ENCODE results near the gene FAM171A2.
"Not testable (repeated sequence)": the region's sequence is repeated elsewhere in the genome, so short reads cannot be mapped to it uniquely, and the experiment has no call there.

FAM171A2 gene

DNA sequence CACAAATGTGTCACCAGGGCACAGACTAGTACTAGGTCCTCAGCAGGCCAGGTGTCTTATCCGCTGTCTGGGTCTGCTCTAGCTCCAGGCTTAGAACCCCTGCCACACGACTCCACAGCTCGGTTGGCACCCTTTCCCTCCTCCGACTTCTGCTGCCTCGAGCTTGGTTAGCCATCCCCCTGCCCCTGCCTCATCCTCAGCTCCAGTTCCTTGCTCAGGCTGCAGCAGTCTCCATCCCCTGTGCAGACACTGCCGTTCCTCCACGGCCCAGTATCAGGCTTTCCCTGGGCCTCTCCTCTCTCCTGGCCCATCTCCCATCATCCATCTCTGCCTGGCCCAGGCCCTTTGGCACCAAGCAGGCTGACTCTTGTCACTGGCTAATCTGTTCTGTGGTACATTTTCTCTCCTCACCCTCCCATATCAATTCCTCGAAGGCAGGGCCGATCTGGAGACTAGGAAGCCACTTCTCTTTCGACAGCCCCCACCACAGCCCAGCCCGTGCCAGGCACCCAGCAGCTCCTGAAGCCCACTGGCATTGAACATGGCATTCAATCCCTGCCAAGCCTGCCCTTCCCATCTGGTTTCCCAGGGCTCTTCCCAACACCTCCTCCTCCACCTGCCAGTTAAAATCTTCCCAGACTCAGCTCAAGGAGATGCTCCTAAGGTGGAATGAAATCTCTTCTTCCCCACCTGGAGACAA lies 20.0 kb downstream of the FAM171A2 start:
- no peak for DNase-seq

DNA sequence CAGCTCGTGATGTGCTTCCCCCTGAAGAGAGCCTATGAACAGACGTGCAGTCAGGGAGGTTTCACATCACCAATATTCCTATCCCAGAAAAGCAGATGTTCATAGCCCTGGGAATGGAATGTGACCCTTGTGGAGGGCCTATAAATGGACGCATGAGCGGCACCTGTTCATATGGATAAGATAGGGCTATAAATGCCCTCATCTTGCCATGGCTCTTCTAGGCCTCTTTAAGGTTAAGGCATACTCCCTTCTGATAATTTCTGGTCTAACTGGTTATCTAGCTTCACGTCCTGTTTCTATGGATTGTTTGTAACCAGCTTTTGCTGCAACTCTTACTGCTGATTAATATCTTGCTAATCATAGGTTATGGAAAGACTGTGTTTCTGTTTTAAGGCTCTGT lies 23.1 kb downstream of the FAM171A2 start:
- DNase-seq, result not testable (repeated sequence)

DNA sequence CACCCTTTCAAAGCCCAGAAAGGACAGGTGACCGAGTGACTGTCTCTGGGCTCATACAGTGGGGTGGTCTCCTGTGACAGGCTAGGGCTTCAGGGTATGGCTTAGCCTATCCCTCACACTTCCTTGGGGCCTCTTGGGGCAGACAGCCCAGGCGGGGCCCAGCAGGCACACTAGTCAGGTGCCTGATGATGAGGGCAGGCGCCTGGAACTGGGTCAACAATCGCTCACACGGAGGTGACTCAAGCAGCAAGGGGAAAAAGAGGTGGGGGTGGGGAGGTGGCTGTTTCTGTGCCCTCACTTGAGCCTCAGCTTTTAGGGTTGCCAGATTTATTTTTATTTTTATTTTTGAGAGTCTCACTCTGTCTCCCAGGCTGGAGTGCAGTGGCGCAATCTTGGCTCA lies 25.0 kb downstream of the FAM171A2 start:
- DNase-seq, result no peak

DNA sequence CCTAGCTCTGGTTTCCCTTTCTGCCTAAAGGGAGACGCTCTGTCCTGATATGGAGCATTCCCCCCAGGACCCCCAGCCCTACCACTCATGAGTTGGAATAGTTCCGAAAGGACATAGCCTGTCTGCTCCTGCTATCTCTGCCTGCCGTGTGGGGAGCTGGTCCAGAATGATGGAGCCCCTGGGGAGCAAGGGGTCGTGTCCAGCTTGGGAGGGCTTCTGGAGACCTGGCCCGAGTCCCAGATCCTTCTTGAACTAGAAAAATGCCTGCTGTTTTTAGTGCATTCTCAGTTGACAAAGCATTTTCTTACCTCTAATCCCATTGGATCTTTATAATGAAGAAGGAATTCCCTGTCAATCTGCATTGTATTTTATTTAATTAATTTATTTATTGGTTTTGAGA lies 27.7 kb downstream of the FAM171A2 start:
- no peak for DNase-seq

DNA sequence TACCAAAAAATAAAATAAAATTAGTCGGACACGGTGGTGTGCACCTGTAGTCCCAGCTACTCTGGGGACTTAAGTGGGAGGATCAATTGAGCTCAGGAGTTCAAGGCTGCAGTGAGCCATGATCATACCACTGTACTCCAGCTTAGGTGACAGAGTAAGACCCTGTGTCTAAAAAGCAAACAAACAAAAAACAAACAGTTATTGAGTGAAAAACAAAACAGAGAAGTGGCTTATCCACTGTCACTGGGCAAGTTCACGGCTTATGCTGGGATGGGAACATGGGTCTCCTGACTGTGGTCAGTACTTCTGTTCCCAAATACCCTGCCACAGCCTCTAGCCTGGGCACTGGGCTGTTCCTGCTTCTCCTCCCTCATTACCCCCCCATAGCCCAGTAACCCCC lies 28.1 kb downstream of the FAM171A2 start:
- no peak for DNase-seq

DNA sequence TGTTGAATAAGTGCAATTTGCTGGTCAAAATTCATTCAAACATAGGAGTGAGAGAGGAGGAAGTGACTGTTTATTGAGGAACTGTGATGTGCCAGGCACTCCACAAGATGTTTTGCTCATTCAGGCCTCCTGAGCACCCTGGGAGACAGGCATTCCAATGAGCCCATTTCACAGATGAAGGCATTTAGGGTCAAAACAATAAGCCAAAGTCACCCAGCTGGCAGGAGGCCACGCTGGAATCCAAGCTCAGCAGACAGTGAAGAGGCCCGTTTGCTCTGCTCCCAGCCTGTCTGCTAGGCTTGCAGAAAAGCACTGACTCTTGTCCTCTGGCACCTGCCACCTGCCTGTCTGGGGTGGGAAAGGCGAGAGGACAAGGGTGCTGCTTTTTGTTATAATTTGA lies 28.9 kb downstream of the FAM171A2 start:
- no peak for DNase-seq

DNA sequence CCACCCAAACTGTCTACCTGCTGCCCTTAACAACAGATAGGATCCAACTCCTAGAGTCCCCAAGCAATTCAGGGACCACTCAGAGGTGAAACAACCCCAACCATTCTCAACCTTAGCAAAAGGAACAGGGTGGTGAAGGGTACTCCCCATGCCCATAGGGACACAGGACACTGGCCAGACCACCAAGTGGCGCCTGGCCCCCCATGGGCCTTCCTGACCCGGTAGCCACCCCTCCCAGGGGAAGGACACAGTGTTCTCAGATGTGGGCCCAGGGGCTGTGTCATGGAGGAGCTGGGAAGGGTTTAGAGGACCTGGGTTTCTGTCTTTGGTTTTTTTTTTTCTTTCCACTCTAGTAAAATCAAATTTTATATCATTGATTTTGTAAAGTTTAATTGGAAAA lies 29.3 kb downstream of the FAM171A2 start:
- no peak for DNase-seq

DNA sequence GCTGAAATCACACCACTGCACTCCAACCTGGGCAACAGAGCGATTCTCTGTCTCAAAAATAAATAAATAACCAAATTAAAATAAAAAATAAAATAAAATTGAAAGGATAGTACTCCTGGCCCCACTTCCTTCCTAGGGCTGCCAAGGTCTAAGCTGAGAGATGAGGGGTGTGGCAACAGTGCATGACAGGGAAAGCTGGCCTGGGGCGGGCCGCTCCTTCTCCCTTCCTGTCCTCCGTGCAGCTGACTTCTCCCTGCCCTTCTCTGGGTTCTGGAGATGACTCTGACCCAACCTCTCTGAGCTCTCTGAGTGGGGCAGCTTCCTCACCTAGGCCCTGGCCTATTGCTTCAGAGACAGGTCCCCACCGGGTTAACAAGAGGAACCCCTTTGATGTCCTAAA lies 30.3 kb downstream of the FAM171A2 start:
- DNase-seq, result no peak

DNA sequence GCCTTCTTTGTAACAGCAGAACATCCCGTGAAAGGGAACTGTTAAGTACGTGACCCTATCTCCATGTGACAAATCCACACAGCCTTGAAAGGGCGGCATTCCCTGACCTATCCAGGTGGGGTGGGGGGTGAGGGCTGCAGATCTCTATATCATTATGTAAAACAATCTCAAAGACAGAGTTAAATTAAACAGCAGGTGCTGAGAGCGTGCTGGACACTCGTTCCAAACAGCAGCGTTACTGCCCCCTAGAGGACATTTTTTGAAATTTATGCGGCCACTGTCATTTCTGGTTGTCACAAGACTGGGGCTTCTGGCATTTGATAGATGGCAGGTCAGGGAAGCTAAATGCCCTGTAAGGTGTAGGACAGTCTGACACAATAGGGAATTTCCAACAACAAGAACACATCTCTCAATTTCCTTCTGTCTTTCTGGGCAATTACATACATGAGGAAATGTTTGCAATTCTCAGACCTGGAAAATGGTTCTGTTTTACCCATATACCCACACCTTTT lies 32.3 kb downstream of the FAM171A2 start:
- DNase-seq, result peak; percentile 86

DNA sequence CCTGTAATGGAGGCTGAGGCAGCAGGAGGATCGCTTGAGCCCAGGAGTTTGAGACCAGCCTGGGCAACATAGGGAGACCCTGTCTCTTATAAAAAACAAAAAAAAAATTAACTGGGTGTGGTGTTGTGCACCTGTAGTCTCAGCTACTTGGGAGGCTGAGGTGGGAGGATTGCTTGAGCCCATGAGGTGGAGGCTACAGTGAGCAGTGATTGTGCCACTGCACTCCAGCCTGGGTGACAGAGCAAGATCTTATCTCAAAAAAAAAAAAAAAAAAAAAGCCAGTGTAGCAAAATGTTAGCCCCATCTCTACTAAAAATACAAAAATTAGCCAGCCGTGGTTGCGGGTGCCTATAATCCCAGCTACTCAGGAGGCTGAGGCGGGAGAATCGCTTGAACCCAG lies 33.4 kb downstream of the FAM171A2 start:
- not testable (repeated sequence) for DNase-seq

DNA sequence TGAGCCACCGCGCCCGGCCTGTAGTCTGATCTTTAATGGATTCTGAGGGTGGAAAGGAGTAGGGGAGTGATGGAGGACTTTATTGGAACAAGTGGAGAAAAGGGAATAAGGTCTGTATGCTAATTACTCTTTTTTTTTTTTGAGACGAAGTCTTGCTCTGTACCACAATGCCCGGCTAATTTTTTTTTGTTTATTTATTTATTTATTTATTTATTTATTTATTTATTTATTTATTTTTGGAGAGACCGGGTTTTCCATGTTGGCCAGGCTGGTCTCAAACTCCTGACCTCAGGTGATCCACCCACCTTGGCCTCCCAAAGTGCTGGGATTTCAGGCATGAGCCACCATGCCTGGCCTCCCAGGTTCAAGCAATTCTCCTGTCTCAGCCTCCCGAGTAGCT lies 34.1 kb downstream of the FAM171A2 start:
- DNase-seq, result not testable (repeated sequence)

DNA sequence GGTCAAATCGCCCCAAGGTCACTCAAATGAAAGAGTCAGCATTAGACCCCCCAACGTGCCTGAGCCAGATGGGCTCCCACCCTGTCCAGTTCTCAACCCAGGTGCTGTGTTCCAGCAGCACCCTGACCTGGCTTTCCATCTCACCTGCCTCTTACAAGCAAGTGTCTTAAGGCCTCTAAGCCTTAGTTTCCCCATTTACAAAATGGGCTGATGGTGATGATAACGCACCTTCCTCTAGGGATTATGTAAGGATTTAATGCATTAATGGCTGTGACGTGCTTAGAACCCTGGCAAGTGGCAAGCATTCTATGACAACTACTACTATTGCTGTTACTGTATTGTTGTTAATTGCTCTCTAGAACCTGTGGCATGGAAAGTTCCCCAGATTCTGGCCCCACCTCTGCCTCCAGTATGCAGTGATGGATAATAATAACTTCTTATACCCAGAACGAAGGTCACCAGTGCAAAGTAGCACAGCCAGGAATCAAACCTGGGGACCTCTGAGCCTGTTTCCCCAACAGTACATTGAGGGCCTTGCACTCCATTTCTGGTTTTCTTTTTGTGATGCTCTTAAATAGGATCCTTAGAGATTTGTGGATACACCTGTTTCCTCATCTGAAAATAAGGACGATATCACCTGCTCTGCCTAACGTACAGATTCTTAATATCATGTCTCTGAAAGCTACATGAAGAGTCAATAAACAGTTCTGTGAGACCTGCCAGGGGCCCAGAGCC lies 35.8 kb downstream of the FAM171A2 start:
- no peak for DNase-seq

DNA sequence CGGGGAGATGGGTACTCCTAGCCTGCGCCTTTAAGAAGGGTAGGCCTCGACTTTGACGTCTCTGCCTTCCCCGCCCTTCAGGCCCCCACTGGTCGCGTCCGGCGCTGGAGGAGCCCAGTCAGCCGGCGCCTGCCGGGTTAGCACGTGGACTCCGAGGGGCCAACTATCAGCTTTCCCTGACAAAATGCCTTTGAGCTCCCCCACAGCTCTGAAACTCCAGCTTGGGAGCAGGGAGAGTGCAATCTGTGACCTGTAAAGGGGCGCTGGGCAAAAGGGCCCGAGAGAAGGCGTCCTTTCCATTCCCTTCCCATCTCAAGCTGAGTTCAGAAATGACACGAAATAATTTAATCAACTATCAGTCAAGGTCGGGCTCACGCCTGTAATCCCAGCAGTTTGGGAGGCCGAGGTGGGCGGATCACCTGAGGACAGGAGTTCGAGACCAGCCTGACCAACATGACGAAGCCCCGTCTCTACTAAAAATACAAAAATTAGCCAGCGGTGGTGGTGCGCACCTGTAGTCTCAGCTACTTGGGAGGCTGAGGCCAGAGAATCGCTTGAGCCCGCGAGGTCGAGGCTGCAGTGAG lies 36.7 kb downstream of the FAM171A2 start:
- DNase-seq, result peak; percentile 96

DNA sequence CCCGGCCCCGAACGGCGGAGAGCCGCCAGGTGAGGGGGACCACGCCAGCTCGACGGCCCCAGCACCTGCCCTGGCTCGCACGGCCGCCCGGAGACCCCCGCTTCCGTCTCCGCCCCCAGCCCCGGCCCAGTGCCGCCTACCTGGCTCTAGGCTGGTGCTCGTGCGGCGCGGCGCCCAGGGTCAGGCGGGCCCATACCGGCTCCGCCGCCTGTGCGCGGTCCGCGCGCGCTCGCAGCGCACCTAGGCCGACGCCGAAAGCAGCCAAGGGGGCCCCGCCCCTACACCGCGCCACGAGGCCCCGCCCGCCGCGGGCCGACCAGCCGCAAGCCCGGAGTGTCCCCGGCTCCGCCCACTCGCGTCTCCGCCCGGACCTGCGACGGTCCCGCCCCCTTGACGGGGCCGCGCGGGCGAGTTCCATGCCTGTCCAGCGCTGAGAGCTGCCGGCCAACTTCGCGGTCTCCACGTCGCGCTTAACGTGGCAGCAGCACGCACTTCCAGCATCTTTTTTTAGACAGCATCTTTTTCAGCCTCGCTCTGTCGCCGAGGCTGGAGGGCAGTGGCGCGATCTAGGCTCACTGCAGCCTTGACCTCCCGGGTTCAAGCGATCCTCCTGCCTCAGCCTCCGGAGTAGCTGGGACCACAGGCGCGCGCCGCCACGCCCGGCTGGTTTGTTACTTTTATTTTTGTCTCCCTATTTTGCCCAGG lies 38.9 kb downstream of the FAM171A2 start, which contains the start of gene SLC25A39:
Gene SLC25A39 (minus strand): TSS at position 253 of the 705 bp plus-strand sequence. CDS start 1,261 bp downstream, outside the sequence.
- peak; percentile 97 for DNase-seq

DNA sequence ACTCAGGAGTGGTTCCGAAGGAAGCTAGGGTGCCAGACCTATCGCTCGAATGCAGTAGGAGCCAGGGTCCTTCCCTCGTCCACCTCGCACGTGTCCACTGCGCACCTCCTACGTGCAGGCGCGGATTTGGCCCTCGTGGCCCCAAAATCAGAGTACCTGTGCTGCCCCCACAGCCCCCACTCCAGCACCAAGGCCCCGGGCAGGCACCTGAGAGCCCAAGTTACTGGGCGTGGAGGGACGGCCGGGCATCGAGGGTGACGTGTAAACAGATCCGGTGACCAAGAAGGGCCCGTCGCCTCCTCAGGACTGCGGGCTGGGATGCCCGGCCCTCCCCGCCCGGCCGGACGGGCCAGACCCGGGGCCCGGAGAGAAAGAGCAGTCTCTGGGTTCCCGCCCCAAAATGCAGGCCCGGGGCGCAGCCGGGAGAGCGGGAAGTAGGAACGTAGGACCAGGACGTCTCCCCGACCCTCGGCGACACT lies 39.5 kb downstream of the FAM171A2 start:
- no peak for DNase-seq

DNA sequence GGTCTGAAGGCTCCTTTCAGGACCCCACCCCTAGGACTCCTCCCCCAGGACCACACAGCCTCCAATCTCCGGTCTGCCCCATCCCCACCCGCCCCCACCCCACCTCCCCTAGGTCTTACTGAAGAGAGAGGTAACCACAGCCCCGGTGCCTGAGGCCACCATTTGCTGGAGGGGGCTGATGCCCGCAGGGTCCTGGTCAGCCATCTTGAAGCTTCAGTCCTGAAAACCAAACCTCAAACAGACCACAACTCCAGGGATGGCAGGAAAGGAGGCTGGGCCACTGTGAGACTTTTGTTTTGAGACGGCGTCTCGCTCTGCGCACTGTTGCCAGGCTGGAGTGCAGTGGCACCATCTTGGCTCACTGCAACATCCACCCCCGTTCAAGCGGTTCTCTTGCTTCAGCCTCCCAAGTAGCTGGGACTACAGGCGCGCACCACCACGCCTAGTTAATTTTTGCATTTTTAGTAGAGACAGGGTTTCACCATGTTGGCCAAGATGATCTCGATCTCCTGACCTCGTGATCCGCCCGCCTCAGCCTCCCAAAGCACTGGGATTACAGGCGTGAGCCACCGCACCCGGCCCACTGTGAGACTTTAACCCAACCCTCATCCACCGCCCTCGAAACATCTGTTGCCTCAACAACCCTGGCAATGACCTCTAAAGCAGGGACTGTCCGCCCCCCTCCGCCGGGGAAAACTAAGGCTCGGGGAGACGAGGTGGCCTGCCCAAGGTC lies 40.1 kb downstream of the FAM171A2 start:
- no peak for DNase-seq

DNA sequence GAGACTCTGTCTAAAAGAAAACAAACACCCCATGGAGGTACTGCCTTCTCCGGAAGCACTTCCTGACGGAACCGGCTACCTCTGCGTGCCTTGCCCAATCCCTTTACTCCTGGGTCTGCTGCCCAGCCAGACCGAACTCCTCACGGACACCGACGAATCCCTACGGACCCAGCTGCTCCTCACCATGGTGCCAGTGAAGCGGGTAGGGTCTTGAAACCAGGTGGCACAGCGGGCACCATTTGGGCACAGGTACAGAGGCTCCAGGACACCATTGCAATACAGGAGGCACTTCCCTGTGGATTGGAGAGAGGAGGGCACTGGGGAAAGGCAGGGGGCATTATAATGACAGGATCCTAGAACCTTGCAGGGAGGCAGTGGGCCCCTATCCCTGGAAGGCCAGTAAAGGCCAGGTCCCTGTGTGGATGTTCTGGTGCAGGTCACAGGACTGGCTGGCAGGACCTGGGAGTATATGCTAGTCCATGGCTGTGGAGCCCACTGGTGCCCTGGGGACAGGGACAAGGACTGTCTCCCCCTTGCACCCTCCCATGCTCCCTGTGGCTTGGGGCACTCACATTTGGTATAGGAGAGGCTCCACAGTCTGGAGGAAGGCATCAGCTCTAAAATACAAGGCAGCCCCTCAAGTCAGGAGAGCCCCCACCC lies 41.3 kb downstream of the FAM171A2 start:
- DNase-seq, result no peak

DNA sequence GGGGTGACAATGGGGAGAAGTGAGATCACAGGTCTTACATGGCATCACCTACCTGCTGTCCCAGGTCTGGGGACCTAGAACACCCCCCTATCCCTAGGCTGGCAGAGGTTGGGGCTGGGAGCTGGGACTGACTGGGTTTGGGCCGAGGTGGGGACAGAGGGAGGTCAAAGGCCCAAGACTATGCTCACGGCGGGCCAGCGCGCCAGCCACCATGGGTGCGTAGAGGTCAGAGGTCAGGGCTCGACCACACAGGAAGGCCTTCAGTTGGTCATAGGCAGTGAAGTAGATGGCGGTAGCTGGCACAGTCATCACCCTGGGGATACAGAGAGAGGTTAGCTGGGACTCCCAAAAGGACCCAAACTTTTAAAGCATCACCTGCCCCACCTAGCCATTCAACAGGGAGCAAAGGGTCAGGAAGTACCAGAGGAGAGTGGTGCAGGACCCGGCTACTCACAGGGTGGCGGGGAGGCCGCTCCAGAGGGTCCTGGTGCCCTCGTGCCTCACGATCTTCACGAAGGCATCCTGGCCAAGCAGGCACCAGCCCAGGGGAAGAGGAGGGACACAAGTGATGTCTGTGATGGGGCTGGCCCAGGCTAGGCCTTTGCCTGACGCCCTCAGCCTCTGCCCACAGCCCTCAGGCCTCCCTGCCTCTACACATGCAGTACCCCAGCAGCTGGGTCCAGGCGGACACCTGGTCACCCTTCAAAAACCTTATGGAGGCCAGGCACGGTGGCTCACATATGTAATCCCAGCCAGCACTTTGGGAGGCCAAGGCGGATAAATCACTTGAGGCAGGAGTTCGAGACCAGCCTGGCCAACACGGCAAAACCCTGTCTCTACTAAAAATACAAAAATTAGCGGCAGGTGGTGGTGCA lies 42.2 kb downstream of the FAM171A2 start:
- DNase-seq, result no peak

DNA sequence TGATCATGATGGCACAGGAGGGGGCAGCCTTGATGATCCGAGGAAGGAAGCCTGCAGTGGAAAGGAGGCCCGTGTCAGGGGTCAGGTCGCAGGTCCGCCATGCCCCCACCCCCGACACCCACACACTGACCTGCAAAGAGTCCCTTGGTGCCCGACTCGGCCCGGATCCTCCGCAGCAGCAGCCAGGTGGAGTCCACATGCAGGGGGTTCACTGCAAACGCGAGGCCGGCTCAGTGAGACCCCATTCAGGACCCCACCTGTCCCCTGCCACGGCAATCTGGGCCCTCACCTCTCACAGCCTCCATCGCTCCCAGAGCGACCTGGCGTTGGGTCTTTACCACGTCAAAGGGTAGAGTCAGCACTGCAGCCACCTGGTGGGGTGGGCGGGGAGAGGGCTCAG lies 43.6 kb downstream of the FAM171A2 start:
- DNase-seq, result no peak

DNA sequence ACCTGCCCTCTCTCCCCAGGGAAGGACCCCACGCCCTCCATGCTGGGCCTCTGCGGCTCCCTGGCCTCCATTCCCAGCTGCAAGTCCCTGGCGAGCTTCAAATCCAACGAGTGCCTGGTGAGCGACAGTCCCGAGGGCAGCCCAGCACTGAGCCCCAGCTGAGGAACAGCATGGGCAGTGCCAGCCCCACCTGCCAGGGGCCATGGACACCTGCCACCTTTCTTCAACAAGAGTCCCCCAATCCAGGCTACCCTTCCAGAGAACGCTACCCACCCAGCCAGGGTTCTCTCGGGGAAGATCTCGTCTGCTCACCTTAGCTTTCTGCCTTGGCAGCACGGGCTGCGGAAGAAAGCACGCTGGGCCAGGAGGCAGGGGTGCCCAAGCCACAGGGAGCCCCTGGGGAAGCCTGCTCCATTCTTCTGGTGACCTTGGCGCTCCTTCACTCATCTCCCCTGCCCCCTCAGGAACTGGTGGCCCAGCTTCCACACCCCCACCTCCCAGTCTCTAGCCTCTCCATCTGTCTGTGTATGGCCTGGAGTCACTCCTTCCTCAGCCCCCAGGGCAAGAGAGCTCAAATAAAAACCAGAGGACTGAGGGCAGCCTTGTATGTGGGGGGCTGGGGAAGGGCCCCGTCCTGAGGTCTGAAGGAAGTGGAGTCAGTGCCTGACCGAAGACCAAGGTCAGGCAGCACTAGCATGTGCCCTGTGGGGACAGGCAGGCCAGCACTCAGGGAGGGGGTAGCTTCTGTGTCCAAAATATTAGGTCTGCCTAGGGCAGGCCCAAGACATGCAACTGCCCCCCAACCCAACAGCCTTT lies 45.4 kb downstream of the FAM171A2 start:
- no peak for DNase-seq

Measured in CD4-positive, alpha-beta T cell treated with Interleukin-12 subunit alpha and Interleukin-12 subunit beta, for 1 hour (primary cell).